Keratinocyte (primary cell): ENCODE data around the gene DMD.

ENCODE experiments used
- CTCF ChIP-seq, 3 experiments: IDR thresholded peaks in 1 of 3; conservative IDR thresholded peaks in 1 of 3; optimal IDR thresholded peaks in 1 of 3; 2 replicates in 2 of 3; 3 replicates in 1 of 3; pipeline versions ENCODE3 to v1.5.1; 2011; ENCODE audit warnings: low read length in 3 of 3, mild to moderate bottlenecking in 3 of 3, moderate library complexity in 2 of 3, control low read depth in 1 of 3, inconsistent platforms in 1 of 3; ENCODE audit not compliant: insufficient read depth in 2 of 3; ENCODE audit errors: extremely low read depth in 1 of 3
- EZH2 ChIP-seq: IDR thresholded peaks from one replicate; pipeline ENCODE4 v1.6.1; 2012; ENCODE audit warnings: inconsistent platforms, mild to moderate bottlenecking, low read length, moderate library complexity

- TF ChIP-seq CTCF (optimal IDR thresholded peaks at IDR 0.05 in 1 of 3, IDR thresholded peaks at IDR 0.05 in 1 of 3, conservative IDR thresholded peaks at IDR 0.05 in 1 of 3; ENCODE audit: extremely low read depth in 1 of 3, insufficient read depth in 2 of 3, low read length in 3 of 3) (no peak), EZH2 (no peak)
These were observed 225.8 kb downstream of the DMD start for GRCh38 chrX:32985544-32985943.
